Peyer's patch (tissue), 4 donors: ENCODE data around the gene HGD. TPM values are rescaled to one million over a fixed set of nuclear protein-coding genes. Genes with fewer than 3 reads are reported as not detected.

Experiments used
- DNase-seq, 3 donors: peaks; one replicate each; pipeline ENCODE4 v3.0.0-alpha.2; 2017 to 2019
- H3K27ac ChIP-seq, 4 donors: fragments of 200-600 bp; sonication (generic); one replicate each; pipeline ENCODE4 v1.5.1; 2016 to 2019
- H3K27me3 ChIP-seq, 2 donors: fragments of 200-600 bp; sonication (generic); one replicate each; pipeline ENCODE4 v1.5.1; 2019
- H3K36me3 ChIP-seq, 3 donors: fragments of 200-600 bp; sonication (generic); one replicate each; pipeline ENCODE4 v1.5.1; 2016 to 2019
- H3K4me1 ChIP-seq, 4 donors: fragments of 200-600 bp; sonication (generic); one replicate each; pipeline ENCODE4 v1.5.1; 2016 to 2019
- H3K4me3 ChIP-seq, 4 donors: fragments of 200-600 bp; sonication (generic); 1 replicate in 3 of 4; 2 replicates in 1 of 4; pipeline ENCODE4 v1.5.1; 2016 to 2019; ENCODE audit warnings: mild to moderate bottlenecking in 1 of 4
- H3K9me3 ChIP-seq, 4 donors: fragments of 200-600 bp; sonication (generic); one replicate each; pipeline ENCODE4 v1.5.1; 2016 to 2019; ENCODE audit warnings: mild to moderate bottlenecking in 1 of 4
- CTCF ChIP-seq, 6 experiments: fragments of 450-650 bp in 4 of 6; fragments of 200-600 bp in 2 of 6; sonication (generic) in 1 of 6; IDR thresholded peaks; one replicate each; pipeline ENCODE4 v1.5.1; 2017 to 2019; ENCODE audit warnings: antibody characterized with exemption in 6 of 6, mild to moderate bottlenecking in 3 of 6, moderate library complexity in 1 of 6
- POLR2A ChIP-seq, 2 donors: fragments of 450-650 bp; IDR thresholded peaks; one replicate each; pipeline ENCODE4 v1.5.1; 2017; ENCODE audit warnings: antibody characterized with exemption in 2 of 2, mild to moderate bottlenecking in 2 of 2, moderate library complexity in 2 of 2
- total RNA-seq, 4 donors: library from RNA; depleted of rRNA; stranded (reverse); fragments of >200 nt; gene quantifications; one replicate each; pipeline ENCODE4 v1.1.0, GENCODE V29; 2016

HGD gene
- total RNA-seq, 4 donors from 2014 or later = 14.9 to 140 (median 99.8) TPM

GRCh38 chr3:120661945-120662344 lies 20.1 kb downstream of the HGD start:
- TF ChIP-seq POLR2A (IDR thresholded peaks at IDR 0.05) = no peak
- Histone ChIP-seq H3K36me3 (no peaks in the 10 kb centered on the region), H3K9me3 (no peaks in the 10 kb centered on the region), H3K4me3 (no peak overlapping the region), H3K4me1 (peaks cover 0 to 3% (median 0%) of the 10 kb centered on the region in 4 donors), H3K27me3 (no peaks in the 10 kb centered on the region), H3K27ac (no peak overlapping the region)
- DNase-seq = no peak

DNA sequence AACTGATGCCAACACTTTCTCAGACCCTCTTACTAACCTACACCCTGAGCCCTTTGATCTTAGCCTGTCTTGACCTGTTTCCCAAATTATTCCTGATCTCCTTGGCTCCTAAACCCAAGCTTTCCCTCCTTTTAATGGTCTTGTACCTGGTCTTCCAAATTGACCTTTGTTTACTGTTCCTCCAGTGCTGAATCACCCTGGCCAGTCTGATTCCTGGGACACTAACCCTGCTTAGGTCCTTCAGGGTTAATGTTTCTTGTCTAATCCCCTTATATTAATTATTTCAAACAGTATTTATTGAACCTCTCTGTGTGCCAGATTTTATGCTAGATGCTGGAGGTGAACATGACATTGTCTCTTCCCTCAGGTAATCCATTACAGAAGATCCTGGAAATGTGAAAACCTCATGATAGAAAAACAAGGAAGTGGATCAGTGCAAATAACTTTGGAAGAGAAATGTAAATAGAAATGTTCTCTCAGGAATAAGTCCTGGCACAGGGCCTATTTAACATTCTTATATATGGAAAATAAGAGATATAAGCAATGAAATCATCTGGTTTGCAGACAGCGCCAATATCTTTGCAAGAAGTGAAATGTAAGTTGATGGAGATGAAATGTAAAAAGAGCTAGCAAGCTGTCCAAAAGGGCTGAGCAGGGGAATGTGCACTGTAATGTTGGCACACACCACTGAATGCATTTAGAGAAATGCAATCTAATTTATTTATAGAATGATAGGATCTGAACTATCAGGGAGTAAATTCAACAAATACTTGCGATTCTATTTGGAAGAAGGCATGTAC lies 20.7 kb downstream of the HGD start:
- TF ChIP-seq CTCF (IDR thresholded peaks at IDR 0.05) (no peak), POLR2A (IDR thresholded peaks at IDR 0.05) (no peak)

GRCh38 chr3:120659834-120660233 lies 22.2 kb downstream of the HGD start:
- H3K4me3 ChIP-seq = no peak overlapping the region
- no peak overlapping the region for H3K27ac ChIP-seq
- peaks cover 0 to 3% (median 0%) of the 10 kb centered on the region in 3 donors for H3K36me3 ChIP-seq
- peaks cover 0 to 3% (median 0%) of the 10 kb centered on the region in 4 donors for H3K4me1 ChIP-seq
- TF ChIP-seq CTCF (IDR thresholded peaks at IDR 0.05) (no peak), POLR2A (IDR thresholded peaks at IDR 0.05) (no peak)
- H3K27me3 ChIP-seq = no peaks in the 10 kb centered on the region
- no peak for DNase-seq
- H3K9me3 ChIP-seq = no peaks in the 10 kb centered on the region

More for the DNA sequence above, 20.7 kb downstream of the HGD start:
- no peak overlapping the region for H3K4me3 ChIP-seq
- no peak for DNase-seq
- H3K27ac ChIP-seq = no peak overlapping the region
- H3K36me3 ChIP-seq = no peaks in the 10 kb centered on the region
- H3K9me3 ChIP-seq = no peaks in the 10 kb centered on the region
- H3K4me1 ChIP-seq = peaks cover 0 to 3% (median 0%) of the 10 kb centered on the region in 4 donors
- H3K27me3 ChIP-seq = no peaks in the 10 kb centered on the region

- DNase-seq = no peak
- no peaks in the 10 kb centered on the region for H3K27me3 ChIP-seq
- H3K4me3 ChIP-seq = no peak overlapping the region
- H3K36me3 ChIP-seq = peaks cover 0 to 6% (median 0%) of the 10 kb centered on the region in 3 donors
- no peaks in the 10 kb centered on the region for H3K9me3 ChIP-seq
- H3K4me1 ChIP-seq = peaks cover 0 to 3% (median 0%) of the 10 kb centered on the region in 4 donors
- TF ChIP-seq CTCF (IDR thresholded peaks at IDR 0.05) = no peak
- TF ChIP-seq POLR2A (IDR thresholded peaks at IDR 0.05) = no peak
- H3K27ac ChIP-seq = no peak overlapping the region
These were observed 22.8 kb downstream of the HGD start for GRCh38 chr3:120659285-120659684.

DNA sequence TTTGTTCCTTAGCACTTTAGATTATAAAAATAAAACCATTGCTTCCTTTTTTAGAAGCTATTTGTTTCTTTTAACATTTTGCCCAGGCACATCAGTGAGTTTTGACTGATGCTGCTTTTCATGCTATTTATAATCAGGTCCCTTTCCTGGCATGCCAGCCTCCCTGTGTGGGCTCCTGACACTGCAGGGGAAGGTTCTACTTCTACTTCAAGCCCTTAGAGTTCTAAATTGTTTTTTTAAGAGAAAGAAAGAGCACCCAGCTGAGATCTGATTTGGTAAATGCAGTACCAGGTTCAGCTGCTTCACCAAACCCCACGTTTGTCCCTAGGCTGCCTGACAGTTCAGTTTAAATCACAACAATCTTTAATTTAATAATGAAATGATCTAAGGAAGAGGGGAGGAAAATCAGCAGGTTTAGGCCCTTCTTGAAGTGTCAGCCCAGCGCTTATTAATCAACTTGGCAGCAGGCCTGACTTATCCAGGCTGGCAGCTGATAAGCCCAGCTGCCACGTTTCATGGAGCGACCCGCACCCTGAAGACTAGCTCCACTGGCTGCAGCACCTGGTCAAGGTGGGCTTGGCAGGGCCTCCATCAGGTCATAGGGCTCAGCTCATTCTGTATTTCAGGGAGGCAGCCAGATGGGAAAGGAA lies 29.0 kb downstream of the HGD start:
- Histone ChIP-seq H3K4me3 (no peak overlapping the region), H3K4me1 (no peaks in the 10 kb centered on the region), H3K27ac (no peak overlapping the region), H3K27me3 (no peaks in the 10 kb centered on the region), H3K36me3 (peaks cover 0 to 10% (median 0%) of the 10 kb centered on the region in 3 donors), H3K9me3 (no peaks in the 10 kb centered on the region)
- TF ChIP-seq POLR2A (IDR thresholded peaks at IDR 0.05) (no peak), CTCF (IDR thresholded peaks at IDR 0.05) (no peak)
- DNase-seq = no peak

DNA sequence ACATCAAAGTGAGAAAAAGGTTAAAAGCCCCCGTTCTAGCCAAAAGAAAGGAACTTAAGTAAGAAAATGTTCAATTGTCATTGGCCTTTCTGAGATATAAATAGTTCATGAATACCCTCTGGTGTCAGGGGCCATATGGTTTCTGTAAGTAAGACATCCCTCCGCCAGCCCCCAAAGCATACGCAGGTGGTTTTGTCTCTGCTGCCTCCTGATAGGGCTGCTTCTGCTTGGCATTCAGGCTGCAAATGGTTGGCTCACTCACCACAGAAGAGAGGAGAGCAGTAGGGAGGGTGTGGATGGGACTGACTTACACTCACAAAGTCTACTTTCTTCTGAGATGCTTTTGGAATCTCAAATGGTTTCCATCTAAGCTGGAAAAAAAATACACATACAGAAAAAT lies 29.8 kb downstream of the HGD start:
- Histone ChIP-seq H3K9me3 (no peaks in the 10 kb centered on the region), H3K4me1 (no peaks in the 10 kb centered on the region), H3K36me3 (peaks cover 0 to 10% (median 0%) of the 10 kb centered on the region in 3 donors), H3K4me3 (no peak overlapping the region), H3K27me3 (no peaks in the 10 kb centered on the region), H3K27ac (no peak overlapping the region)
- no peak for DNase-seq
- TF ChIP-seq POLR2A (IDR thresholded peaks at IDR 0.05) = no peak
- TF ChIP-seq CTCF (IDR thresholded peaks at IDR 0.05) = no peak
